HL-60 (cell line): ENCODE data around the gene P2RY12.

ENCODE experiments used
- GABPA ChIP-seq: IDR thresholded peaks from 2 replicates; pipeline ENCODE4 v1.6.1; 2012; ENCODE audit warnings: low read depth
- POLR2AphosphoS5 ChIP-seq: IDR thresholded peaks from 2 replicates; pipeline ENCODE4 v1.6.1; 2012; ENCODE audit warnings: low read depth
- REST ChIP-seq: IDR thresholded peaks from 2 replicates; pipeline ENCODE4 v1.6.1; 2012; ENCODE audit warnings: low read depth; ENCODE audit not compliant: insufficient replicate concordance
- TF ChIP-seq, protein P1 (sequence below): IDR thresholded peaks from one replicate; pipeline ENCODE4 v1.5.1; 2011; ENCODE audit warnings: low read length, control low read depth, inconsistent platforms; ENCODE audit not compliant: insufficient read depth

- TF ChIP-seq, protein P1, sequence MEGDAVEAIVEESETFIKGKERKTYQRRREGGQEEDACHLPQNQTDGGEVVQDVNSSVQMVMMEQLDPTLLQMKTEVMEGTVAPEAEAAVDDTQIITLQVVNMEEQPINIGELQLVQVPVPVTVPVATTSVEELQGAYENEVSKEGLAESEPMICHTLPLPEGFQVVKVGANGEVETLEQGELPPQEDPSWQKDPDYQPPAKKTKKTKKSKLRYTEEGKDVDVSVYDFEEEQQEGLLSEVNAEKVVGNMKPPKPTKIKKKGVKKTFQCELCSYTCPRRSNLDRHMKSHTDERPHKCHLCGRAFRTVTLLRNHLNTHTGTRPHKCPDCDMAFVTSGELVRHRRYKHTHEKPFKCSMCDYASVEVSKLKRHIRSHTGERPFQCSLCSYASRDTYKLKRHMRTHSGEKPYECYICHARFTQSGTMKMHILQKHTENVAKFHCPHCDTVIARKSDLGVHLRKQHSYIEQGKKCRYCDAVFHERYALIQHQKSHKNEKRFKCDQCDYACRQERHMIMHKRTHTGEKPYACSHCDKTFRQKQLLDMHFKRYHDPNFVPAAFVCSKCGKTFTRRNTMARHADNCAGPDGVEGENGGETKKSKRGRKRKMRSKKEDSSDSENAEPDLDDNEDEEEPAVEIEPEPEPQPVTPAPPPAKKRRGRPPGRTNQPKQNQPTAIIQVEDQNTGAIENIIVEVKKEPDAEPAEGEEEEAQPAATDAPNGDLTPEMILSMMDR: no peak
- TF ChIP-seq POLR2AphosphoS5: no peak
- no peak for TF ChIP-seq REST
- no peak for TF ChIP-seq GABPA
These were observed 11.3 kb upstream of the P2RY12 start for GRCh38 chr3:151395806-151396205.
